ENCODE results near the gene ANO1.

ANO1 gene

DNA sequence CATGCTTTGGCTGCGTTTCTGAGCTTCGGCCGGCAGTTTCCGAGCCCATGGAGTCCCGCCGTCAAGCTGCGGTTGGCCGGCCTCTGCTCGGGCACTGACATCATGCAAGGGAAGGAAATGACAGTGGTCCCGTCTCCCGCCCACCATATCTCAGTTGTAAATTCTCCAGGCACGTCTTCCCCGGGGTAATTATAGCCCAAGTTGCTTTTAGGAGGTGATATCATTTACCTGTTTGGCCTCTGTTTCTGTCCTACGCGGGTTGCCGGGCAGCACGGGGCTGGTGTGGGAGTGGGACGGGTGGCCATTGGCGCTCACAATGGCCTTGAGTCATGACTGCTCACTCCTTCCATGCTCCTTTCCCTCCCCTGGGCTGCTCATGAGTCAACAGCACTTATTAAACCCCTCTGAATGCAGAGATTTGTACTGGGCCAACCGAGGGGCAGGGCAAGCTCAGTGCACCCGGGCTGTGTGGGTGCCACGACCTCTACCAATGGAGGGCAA, 4.2 kb upstream of the ANO1 start:
- no peak for DNase-seq (ENCODE audit: low spot score)

DNA sequence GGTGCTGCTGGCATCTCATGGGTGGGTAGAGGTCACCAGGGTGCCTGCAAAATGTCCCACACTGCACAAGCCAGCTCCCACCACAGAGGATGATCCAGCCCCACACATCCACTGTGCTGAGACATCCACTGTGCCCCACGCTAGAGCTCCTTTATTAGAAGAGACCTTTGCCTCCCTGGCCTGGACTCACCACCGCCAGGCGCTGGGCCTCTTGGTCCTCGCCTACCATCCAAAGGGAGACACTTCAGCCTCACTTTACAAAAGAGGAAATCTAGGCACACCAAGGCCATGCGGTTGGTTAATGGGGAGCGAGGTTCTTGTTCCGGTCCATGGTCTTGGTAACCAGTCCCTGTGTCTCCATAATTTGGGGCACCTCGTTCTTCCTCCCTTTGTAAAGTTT, 3.4 kb upstream of the ANO1 start:
- DNase-seq (ENCODE audit: low spot score), result no peak

DNA sequence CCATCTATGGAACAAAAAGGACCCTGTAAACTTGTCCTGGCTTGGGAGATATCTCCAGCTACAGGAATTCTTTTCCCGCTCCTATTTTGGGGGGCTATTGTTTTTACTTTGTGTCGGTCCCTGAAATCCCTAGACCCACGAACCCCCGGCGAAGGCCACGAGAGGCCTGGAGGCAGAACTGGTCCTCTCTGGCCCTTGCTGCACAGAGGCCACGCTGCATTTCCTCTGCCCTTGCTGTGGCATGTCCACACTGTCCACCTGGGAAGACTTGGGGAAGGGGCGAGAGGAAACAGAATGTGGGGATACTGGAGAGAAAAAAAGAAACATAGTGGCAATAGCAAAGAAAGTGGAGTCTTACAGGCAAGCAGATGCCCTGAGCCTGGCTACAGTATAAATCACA, 2.3 kb upstream of the ANO1 start:
- DNase-seq (ENCODE audit: low spot score), result no peak

DNA sequence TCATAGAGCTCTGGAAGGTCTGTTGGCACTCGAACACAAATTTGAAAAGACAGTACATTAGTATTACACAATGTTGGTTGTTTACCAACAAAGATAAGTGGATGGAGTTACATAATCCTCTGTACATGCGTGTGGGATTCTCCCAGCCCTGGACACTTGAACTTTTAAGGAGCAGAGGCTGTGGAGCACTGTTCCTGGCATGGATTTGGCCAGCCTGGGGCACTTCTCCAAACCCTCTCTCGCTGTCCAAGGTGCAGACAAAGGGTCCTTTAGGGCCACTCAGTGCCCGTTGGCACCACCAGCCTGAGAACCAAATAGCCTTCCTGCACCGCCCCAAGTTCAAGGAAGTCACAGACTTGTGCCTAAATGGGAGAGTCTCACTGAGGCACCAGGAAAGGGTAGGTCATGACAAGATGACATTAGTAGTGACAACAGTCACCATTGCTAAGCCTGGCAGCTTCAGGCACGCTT, 1.6 kb upstream of the ANO1 start:
- DNase-seq (ENCODE audit: low spot score), result no peak

DNA sequence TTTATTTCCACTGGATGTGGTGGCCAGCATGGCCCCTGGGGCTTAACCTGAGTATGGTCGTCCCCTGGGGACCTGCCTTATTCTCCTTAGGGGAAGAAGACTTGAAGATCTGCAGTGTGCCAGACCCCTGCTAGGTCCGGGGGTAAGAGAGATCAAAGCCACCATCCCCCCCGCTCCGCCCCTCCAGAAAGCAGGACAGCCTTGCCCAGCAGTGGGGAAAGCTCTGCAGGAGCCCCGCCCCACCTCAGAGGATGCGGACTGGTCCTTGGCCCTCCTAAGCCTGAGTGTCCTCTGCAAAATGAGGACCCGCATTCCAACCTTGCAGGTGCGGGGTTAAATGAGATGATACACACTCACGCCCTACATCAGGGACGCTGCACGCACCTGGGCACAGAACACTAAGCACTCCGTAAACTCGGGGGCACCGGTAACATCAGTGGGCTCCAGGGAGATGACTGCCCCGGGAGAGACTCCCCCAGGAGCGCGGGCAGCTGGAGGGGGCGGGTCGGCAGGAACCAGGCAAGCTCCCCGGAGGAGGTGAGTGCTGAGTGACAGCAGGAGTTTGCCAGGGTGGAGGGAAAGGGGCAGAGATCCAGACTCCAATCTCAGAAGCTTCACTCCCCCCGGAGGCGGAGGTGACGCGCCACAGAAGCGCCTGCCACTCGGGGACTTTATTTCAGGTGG, 564 bp upstream of the ANO1 start:
- no peak for DNase-seq (ENCODE audit: low spot score)

DNA sequence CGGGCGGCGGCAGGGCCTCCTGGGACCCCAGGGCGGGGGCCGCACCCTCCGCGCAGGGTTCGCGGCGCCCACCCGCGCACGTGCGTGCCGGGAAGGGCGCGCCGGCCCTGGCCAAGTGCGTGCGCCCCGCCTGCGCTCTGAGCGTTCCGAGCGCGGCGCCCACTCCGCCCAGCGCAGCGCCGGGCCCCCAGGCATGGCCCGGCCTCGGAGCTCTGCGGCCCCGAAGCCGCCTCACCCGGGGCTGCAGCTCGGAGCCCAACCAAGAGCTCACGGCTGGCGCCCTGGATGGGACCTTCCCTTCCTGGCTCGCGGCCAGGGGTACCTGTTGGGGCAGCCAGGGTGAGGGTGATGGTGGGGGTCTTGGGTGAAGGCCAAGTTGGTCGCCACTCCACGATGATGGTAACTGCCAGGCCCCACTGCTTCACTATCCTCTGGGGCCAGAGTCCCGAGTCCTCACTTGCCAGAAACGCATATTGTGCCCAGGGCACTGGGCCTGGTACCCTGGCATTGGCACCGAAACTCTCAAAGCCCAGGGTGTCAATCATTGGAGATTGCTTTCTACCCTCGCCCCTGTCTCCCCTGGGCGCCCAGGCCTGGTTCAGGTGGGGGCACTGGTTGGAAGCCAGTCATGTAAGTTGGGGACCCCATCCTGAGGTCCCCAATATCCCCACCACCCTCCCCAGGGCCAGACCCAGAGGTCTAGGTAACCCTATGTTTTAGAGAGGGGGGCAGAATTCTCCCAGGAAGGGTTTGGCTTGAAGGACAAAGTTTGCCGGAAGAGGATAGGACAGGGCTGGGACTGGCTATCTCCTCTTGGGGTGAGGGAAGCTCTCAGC, 882 bp downstream of the ANO1 start:
- DNase-seq (ENCODE audit: low spot score), result no peak

DNA sequence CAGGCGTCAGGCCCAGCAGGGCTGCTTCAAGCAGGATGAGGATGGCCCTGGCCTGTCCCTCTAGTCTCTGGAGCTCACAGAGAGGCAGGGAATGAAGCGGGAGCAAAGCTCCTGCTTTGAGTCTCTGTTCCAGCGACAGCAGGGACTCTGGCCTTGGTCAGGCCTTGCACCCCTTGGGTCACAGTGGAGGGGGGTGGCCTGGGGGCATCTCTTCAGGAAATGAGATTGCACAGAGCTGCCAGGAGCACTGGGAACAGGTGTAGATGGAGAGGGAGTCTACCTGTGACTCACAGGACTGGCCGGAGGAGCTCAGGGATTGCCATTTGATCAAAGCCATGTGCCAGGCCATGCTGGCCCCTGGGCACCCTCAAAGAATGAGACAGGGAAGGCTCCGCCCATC, 1.6 kb downstream of the ANO1 start:
- no peak for DNase-seq (ENCODE audit: low spot score)

DNA sequence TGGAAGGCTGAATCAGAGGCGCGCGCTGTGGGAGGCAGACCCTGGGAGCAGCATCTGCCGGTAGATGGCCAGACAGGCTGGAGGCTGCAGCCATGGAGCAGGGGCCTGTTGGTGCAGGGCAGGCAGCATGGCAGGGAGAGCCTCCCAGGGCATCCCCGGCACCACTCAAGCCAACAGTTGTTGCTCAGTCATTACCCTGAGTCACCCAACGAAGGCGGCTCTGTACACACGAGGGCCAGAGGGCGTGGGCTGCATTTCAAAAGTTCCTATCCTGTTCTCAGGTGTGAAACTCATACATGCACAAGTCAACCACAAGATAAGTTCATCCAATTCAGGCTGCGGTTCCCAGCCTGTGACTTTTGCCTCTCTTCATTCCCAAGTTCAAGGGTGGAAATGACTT, 2.6 kb downstream of the ANO1 start:
- no peak for DNase-seq (ENCODE audit: low spot score)

DNA sequence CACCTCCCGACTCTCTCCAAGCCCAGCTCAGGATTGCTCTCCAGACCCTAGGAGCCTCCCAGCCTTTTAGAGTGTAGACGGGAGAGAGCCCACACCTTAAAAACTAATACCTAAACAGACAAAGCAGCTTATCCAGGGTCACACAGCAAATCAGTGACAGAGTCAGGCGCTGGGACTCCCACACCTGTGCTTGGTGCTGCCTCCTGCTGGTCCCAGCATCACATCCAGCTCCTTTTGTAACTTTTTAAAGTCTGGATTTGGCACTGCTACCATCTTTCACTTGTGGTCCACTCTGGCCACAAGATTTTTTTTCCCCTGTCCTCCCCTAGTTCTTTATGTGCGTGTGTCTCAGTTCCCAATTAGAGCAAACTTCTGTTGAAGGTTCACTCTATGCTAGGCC, 4.7 kb downstream of the ANO1 start:
- no peak for DNase-seq (ENCODE audit: low spot score)

DNA sequence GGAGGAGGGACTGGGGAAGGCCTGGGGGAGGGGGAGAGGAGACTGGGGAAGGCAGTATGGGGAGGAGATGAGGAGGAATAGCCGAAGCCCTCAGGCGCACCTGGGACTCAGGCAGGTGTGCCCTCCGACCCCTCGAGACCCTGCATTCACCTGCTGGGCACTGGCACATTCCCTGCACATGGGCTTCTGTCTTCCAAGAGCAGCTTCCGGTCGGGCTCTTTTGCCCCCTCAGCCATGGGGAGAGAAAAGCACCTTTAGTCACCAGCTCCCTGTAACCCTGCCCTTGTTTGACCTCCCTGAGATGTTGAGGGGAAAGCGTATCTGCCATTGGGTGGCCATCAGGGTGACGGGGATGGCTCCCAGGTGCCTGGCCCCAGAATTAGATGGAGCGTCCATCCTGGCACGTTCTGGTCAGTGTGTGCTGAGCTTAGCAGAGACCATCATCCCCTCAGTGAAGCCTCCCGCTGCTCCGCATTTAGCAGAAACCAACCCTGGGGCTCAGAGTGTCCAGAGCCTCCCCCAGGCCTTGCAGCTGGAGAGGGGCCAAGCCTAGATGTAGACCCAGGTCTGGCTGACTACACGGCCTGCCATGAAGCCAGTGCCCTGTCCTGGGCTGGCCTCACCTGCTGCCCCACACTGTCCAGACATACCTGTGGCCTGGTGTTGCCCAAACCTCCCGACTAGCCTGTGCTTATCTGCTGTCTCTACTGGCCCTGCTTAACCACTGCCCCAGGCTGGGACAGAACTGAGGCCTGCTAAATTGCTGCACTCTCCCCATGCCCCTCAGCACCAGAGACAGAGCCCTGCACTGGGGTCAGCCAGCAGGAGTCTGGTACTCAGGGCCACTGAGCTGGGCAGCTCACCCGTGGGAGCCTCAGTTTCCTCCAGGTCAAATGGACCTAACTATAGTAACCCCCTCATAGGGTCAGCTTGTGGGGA, 6.2 kb downstream of the ANO1 start:
- DNase-seq (ENCODE audit: low spot score), result no peak

DNA sequence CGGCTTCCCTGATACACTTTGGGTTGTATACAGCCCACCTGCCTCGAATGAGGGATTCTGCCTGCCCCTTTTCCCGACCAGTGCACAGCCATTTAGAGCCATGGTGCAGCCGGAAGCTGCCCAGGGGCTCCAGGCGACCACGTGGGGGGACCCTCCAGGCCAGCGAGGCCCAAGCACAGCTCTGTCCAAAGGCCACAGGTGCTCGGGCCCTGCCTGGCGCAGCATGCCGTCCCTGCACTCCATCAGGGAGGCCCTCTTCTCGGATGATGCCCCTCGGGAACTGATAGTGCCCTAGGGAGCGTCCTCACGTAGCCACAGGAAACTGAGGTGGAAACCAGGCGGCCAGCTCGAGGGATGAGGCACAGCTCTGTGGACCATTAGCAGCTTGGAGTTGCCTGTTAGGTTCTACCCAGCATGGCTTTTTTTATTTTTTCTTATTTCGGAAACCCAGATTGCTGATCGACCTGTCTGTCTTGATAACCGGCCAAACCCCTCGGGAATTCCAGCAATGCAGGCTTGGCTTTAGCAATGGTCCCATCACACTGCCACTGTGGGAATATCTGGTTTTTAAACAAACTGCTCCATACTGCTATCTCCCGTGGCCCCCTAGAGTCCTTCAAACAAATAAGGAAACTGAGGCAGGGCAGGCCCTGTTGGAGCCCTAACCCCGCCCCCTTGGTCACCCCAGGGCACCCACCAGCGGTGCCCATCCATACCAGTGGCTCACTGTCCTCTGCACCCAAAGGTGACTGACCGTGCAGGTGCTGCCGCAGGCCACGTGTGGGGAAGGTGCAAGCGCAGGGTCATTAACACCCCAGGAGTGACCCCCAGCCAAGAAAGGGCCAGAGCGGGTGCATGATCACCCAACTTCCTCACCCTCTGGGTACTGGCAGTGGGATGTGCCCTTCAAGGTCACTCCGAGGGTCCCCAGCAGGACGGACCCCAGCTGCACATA, 8.0 kb downstream of the ANO1 start:
- no peak for DNase-seq (ENCODE audit: low spot score)

DNA sequence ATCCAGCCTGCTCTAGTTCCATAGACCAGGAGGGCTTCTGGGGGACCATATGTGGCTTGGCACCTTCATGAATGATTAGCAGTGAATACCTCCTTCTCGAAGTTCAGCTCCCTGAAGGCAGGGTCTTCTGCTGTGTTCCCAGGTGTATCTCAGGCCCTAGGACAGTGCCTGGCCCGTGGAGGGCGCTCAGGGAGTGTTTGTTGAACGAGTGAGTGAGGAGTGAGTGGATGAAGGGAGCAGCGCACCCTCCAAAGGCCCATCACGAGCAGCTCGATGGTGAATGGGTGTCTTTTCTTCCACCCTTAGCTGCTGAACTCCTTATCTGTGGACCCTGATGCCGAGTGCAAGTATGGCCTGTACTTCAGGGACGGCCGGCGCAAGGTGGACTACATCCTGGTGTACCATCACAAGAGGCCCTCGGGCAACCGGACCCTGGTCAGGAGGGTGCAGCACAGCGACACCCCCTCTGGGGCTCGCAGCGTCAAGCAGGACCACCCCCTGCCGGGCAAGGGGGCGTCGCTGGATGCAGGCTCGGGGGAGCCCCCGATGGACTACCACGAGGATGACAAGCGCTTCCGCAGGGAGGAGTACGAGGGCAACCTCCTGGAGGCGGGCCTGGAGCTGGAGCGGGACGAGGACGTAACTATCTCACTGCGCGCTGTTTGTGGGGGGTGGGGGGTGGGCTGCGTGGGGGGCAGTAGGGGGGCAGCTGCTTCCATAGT, 9.5 kb downstream of the ANO1 start:
- no peak for DNase-seq (ENCODE audit: low spot score)

DNA sequence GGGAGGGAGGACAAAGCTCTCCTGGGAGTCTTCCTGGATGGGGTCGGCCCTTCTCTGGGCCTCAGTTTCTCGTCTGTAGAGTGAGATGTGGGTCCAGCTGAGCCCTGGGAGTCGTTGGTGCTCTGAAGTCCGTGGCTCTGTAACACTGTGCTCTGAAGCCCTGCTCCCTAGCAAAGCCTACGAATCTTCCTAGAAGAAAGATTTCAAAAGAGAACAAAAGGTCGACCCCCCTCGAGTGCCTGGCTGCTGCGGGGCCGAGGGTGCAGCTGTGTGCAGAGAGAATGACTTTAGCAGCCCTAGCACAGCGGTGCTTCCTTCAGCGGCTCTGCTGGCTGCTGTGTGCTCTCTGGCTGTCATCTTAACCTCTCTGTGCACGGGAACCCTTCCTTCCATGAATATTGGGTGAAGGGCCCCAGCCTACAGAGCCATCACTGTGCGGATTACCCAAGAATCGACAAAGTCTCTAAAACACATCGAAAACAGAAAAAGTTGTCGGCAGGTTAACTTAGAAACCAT, 10.7 kb downstream of the ANO1 start:
- DNase-seq (ENCODE audit: low spot score), result no peak

DNA sequence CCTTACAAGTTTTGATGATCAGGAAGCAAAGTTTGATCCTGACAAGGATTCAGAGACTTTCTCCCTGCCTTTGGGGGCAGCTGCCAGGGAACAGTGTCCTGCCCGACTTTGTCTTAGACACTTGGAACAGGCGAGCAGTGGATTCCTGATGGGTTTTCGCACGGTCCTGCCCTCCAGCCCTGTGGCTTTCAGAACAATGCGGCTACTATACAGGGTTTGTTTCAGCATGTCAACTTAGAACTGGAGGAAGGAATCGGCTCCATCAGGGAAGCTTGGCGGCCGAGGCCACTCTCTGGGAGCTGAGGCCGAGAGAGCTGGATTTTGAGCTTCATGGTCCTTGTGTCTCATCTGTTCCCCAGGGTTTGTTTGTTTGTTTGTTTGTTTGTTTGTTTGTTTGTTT, 11.5 kb downstream of the ANO1 start:
- no peak for DNase-seq (ENCODE audit: low spot score)

DNA sequence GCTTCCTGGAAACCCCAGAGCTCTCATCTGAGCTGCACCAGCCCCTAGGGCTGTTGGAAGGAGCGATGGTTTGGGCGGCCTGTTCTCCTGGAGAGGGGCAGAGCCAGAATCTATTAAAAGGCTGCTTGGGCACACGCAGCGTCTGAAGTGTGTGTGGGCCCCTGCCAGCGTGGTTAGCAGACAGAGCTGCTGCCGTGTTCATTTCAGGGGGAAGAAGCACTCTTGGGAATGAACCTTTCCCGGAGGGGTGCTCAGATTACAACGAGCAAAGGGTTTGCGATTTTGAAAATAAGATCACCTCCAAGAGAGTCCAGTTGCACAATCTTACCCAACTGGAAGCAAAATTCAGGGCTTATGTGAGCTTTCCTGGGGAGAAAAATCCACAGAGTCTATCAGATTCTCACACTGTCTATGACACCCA, 12.9 kb downstream of the ANO1 start:
- peak; percentile 1 for DNase-seq (ENCODE audit: low spot score)

DNA sequence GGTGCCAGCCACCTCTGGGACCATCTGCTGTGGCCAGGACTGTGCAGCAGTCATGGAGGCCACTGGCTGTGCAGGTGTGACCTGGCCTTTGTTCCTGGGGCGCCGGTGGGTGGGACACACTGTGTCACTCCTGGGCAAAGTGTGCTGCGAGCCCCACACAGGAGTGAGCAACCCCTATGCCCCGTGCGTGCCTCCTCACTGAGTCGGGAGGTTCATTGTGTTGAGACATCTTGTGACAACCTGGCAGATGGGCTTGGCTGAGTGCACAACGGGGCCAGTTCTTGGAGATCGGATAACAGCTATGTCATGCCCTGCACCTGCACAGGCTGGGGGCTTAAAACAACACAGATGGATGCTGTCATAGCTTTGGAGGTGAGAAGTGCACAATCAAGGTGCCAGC, 13.5 kb downstream of the ANO1 start:
- no peak for DNase-seq (ENCODE audit: low spot score)

DNA sequence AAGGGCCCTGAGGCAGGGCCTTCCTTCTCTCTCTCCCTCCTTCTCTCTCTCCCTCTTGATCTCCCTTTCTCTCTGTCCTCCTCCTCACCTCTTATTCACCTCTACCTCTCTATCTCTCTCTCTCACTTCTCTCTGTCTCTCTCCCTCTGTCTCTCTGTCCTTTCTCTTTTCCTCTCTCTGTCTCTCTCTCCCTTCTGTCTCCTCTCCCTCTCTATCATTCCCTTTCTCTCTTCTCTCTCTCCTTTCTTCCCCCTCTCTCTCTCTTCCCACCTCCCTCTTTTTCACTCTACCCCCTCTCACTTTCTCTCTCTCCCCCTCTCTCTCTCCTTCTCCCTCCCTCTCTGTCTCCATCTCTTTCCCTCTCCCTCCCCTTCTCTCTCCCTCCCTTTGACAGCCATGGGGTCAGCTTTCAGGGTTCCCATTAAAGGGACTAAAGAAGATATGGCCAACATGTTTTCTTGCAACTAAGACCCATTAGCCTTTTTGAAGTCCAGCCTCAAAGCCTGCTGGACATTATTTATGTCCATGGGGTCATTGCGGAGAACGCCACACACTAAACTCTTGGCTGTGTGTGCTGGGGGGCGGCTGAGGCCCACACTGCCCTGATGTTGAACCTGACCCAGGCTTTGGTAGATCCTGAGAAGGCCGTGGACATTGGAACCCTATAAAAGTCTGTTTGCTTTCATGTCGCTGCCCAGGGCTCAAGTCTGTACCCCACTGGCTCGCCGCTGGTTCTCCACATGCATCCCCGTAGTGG, 15.0 kb downstream of the ANO1 start:
- no peak for DNase-seq (ENCODE audit: low spot score)

DNA sequence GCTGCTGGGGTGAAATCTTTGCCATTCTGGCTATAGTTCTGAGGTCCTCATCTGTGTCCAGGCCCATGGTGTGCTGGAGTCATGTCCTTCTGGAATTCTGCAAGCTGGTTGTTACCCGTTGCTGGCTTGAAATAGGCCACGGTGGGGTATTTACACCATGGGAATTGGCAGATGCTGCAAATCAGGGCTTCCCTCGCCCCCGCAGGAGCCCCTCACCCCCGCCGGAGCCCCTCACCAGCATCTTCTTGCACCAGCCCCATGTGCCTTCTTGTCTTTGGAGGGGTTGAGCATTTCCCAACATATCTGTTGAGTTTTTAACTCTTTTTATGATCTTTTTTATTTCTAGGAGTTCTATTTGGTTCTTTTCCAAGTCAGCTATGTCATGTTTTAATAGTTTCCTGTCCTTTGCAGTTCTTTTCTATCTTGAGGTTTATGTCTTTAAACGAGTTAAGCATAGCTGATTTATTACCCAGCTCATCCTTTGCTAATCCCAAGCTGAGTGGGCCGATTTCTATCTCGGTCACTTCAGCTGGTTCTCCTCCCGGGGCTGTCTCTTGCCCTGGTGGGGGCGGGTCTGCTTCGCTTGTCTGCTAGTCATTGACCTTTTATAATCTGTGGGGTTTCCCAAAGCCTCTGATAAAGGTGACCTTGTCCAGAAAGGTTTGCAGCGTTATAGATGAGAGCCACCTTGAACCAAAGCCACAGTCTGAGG, 17.6 kb downstream of the ANO1 start:
- DNase-seq (ENCODE audit: low spot score), result no peak
